NCI-H82 (cell line): ENCODE data around the gene MYT1.
A peak's percentile ranks its signal among the peaks of the same experiment; 100 is the strongest.
"Not testable (repeated sequence)": the region's sequence is repeated elsewhere in the genome, so short reads cannot be mapped to it uniquely, and the experiment has no call there.

Experiments
- DNase-seq: peaks from one replicate; lab custom pipeline; 2025; lab: John Stamatoyannopoulos, UW

The MYT1 gene

DNA sequence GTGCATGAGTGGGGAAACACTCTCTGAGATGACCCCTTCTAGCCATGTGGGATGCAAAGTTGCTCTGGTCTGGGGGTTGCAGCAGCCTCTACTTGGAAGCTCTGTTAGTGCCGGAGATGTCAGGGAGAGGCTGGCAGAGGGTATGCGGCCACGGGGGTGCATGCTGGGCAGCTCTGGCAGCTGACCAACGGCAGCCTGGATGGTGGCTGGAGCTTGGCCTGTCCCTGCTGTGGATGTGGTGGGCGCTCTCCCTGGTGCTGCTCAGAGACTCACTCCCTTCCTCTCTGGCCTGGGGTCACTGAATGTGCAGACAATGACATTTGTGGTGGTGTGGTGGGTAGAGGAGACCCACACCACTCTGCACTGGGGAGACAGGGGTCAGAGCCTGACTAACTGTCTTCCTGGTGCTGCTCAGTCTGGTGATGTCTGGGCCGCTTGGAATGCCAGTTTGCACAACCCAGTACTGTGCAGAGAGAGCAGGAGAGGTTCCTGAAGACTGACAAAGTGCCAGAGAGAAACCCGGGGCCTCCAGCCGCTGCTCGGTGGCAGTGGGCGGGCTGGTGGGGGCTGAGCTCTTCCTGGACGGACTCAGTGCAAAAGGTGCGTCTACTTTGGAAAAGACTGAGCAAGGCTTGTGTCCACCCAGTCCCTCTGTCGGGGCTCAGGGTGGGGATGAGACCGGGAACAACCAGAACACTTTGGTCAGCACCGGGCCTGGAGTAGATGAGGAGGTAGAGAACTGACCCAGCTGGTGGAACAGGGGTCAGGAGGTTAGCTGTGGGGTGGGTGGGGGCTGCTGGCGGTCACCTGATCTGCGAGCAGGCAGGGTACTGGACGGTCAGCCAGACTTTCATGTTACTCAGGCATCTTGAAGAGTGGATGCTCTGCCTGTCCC lies 2.7 kb downstream of the MYT1 start:
- no peak for DNase-seq

DNA sequence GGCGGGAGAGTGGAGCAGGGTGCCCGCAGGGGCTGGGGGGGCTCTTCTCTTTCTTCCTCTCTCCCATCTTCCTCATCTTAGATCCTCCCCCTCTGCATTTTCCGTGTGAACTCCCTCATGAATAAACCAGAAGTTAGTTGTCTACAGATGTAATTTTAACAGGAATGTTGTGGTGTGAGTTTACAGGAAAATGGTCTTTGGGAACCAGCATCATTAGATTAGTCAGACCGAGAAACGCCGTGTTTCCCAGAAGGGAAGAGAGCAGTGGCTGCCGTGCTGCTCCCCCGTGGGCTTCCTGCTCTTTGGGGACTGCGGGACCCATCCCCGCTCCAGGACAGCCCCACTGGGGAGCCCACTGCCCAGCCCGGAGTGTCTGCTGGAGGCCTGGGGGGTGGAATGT lies 3.4 kb downstream of the MYT1 start:
- DNase-seq, result peak; percentile 52

DNA sequence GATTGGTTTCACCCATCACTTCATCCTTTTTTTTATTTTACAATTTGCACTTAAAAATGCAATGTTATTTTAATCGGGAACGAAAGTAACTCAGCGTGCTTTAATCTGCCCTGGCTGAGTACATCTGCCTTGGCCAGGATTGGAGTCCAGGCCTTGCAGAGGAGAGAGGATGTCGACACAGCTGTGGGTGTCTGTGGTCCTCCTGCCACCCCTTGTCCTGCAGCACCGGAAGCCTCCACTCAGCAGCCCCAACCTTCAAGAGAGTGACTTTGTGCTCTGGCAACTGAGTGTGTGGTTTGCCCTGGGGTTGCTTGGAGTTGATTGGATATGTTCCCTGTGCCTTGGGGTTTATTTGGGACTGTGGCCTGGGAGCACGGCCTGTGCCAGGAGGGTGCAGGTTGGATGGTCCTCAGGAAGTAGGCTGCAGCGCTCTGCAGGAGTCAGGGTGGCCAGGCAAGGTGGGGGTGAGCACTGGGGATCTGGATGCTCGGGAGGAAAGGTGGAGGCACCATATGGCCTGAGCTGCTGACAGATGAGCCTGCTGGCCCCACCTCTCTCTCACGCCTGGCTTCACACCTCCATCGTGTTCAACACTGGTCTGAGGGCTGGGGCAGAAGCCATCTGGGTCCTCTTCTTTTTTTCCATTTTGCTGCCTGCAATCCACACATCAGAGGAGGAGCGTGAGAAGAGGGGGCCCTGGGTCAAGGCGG lies 4.3 kb downstream of the MYT1 start:
- DNase-seq, result peak; percentile 91

DNA sequence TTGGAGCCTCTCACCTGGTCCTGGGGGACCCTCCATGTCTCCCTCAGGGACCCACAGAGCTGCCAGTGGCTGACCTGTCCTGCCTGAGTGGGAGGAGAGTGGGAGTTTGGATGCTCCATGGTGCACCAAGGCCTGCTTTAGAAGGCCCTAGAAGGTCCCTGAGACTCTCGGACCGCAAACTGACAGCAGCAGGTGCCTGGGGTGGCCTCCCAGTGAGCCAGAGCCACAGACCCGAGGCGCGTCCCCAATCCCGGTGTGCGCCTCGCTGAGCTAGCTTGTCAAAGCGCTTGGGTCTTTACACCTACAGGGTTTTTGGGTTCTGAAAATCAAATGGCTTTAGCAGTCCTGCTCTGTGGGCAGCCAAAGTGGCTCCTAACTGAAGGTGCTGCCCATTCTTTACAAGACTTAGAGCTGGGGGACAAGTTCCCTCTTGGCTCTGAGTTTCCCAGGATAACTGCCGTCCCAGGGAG lies 4.9 kb downstream of the MYT1 start:
- no peak for DNase-seq

DNA sequence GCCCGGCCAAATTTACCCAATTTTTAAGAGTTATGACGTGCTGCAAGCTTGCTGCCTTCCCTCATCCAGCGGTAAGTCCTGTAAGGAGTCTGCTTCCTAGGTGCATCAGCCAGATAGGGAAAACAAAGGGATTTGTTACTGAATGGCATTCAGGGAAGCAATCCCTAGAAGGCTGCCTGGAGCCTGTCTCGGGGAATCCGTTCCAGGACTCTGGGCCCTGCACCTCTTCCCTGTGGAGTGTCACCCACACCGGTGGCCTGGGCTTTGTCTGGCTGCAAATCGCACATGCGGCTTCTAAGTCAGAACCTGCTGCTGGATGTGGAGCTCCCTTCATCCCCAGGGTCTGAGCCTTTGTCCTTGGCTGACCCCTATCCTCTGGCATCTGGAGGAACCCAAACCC lies 7.0 kb downstream of the MYT1 start:
- no peak for DNase-seq

DNA sequence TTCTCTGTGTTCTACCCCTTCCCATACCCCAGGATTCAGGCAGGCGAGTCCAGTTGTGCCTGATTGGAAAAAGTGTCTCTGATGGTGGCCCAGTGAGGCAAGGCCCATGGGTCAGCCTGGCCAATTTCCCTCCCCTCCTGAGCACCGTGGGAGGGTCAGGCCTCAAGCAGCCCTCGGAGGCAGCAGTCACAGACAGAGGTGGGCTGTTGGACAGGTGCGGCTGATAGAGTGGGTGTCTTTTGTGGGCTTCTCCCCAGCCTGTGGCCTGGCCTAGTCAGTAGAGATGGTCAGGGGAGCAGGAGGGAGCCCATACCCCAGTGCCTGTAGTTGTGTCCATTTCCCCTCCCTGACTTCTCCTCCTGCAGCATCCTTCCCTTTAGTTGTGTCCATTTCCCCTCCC lies 8.9 kb downstream of the MYT1 start:
- DNase-seq, result no peak

DNA sequence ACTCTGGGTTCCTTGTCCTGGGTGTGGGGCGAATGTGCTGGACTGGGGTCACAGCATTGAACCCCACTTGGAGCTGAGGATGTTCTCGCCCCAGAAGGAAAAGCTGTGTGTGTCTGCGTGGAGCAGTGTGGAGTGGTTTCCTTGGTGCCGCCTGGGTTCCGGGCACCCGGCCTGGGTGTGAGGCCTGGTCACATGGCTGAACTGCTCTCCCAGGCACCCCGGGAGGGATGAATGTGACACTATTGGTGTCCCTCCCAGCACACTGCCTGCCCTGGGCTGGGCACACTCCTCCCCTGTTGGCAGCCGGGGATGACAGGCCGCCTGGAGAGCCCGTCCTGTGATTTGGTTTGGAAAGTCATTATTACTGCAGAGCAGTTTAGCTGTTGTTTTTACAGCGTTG lies 12.3 kb downstream of the MYT1 start:
- DNase-seq, result no peak

DNA sequence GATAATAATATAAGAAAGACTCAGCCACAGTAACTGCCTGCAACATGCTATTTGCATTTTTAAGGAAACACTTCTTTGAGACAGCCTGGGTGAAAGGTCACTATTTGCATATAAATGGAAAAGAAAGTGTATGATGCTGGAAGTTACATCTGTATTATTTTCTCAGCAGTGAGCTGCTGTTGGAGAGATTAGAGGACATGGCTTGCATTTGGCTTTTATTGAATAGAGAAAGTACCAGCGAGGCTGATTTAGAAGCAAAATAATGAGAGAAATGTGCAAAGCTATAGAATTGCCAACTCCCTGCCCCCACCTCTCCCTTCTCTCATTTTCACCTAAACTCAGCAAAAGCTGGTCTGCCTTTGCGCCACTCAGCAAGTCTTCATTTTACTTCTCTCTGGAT lies 12.7 kb downstream of the MYT1 start:
- no peak for DNase-seq

DNA sequence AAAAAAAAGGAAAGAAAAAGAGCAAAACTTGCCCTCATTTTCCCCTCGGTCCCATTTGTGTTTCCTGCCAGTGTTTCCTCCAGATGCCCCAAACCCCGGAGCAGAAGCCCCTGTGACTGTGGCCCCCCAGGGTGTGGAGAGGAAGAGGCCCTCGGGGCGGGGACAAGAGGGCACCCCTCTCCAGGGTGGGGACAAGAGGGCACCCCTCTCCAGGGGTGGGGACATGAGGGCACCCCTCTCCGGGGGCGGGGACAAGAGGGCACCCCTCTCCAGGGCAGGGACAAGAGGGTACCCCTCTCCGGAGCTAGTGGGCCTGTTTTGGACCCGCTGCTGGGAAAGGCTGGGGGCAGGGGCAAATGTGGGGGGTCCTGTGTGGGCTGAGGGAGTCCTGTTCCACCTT lies 13.1 kb downstream of the MYT1 start:
- DNase-seq, result no peak

DNA sequence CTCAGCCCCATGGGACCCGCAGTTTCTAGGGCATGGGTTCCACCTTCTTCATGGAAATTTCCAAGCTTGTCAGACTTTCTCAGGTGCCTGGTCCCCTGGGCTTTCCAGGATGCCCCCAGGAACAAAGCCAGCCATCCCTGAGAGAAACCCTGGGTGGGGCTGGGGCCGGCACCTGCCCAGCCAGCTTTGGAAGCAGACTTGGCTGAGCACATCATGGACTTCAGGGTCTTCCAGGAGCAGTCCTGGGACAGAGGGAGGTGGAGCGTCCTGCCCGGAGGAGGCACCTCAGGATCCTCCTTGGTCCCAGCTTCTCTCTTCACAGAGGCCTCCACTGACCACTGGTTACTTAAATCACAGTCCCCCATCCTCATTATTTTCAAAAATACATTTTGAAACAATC lies 13.5 kb downstream of the MYT1 start:
- no peak for DNase-seq

DNA sequence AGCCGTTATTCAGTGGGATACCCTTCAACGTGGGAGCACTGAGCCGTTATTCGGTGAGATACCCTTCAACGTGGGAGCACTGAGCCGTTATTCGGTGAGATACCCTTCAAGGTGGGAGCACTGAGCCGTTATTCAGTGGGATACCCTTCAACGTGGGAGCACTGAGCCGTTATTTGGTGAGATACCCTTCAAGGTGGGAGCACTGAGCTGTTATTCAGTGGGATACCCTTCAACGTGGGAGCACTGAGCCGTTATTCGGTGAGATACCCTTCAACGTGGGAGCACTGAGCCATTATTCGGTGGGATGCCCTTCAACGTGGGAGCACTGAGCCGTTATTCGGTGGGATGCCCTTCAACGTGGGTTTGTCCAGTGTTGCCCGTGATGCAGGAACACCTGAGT lies 14.7 kb downstream of the MYT1 start:
- DNase-seq, result not testable (repeated sequence)

DNA sequence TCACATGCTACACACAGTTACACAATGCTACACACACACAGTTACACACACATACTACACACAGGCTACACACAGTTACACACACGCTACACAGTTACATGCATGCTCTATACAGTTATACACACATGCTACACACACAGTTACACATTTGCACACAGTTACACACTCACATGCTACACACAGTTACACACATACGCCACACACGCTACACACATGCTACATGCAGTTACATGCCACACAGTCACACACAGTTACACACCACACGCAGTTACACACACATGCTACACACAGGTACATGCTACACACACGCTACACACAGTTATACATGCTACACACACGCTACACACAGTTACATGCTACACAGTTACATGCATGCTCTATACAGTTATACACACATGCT lies 15.6 kb downstream of the MYT1 start:
- DNase-seq, result no peak

DNA sequence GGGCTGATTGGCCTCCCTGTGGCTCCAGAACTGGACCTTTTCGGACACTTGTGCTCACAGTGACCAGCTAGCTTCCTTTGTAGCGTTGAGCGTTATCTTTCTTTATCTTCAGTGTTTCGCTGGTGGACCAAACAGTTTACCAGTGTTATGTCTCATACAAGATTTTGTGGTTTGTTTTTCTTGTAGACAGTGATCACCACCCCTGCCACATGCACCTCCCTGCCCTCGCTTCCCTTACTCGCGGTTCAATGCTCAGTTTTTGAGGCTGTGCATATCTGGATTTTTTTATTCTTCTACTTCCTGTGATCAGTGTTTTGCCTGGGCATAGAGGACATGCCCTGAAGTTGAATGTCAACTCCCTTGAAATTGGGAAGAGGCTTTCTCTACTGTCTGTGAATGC lies 16.4 kb downstream of the MYT1 start:
- DNase-seq, result no peak

DNA sequence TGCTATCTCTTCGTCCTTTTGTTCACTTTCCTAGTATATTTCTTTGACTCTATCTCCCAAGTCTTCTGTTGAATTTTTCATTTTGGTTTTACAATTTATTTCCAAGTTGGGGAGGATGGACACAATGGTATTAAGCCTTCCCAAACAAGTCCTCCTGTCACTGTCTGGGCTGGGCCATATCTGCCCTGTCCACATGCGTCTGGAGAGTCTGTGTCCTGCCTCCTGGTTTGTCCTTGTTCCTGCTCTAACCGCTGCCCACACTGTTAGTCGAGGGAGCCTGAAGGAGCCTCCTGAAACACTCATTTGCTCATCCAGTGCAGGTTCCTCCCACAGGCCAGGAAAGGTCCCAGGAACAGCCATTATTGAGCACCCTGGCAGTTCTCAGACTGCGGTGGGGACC lies 17.1 kb downstream of the MYT1 start:
- no peak for DNase-seq

DNA sequence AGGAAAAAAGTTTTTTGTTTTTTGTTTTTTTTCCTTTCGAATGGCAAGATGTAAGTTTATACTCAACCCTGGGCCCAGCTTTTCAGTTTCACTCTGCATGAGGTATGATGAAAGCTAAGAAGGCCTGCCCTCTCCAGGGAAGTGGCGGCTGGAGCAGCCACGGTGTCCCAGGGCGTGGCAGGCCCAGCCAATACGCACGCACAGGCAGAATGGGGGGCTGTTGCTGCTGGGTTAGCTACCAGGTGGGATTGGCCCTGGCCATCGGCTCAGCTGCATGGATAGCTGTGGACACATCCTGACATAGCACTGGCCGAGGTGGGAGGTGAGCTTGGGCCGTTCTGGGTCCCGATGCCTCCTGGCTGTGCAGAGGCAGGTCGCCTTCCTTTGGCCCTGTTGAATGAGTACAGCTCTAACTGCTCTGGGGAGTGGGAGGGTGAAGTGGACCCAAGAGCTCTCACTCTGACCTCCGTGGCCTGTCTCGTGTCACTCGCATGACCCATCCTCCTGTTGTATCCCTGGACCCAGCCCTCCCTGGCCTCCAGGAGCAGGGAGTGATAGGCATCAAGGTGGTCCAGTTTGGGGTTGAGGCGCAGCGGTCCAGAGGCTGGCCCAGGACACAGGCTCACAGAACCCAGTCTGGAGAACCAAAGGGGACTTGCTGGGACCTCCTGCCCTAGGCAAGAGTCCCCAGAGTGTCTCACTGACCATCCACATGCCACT lies 18.1 kb downstream of the MYT1 start:
- DNase-seq, result no peak

DNA sequence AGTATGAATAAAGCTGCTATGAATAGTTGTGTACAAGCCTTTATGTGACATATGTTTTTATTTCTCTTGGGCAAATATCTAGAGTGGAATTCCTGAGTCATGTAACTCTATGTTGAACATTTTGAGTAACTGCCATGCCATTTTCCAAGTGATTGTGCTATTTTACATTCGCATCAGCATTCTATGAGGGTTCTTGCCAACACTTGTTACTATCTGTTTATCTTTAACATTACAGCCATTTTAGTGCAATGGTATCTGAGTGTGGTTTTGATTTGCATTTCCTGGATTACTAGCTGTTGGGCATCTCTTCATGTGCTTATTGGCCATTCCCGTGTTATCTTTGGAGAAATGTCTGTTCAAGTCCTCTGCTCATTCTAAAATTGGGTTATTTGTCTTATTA lies 19.1 kb downstream of the MYT1 start:
- DNase-seq, result no peak

DNA sequence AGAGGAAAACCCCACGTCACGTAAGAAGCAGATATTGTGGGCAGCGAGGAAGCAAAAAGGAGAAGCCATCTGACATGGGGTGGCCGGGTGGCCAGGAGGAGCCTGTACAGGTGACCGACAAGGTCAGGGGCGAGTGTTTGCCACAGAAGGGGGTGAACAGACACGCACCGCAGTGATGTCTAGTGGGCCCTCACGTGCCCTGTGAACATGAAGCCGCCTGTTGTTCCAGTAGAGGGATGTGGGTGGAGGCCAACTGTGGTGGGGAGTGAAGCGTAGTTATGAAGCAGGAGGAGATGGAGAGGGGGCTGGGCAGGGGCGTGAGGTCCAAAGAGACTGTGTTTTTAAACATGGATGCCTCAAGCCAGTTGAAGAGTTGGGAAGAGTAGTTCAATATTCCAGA lies 20.5 kb downstream of the MYT1 start:
- DNase-seq, result no peak

DNA sequence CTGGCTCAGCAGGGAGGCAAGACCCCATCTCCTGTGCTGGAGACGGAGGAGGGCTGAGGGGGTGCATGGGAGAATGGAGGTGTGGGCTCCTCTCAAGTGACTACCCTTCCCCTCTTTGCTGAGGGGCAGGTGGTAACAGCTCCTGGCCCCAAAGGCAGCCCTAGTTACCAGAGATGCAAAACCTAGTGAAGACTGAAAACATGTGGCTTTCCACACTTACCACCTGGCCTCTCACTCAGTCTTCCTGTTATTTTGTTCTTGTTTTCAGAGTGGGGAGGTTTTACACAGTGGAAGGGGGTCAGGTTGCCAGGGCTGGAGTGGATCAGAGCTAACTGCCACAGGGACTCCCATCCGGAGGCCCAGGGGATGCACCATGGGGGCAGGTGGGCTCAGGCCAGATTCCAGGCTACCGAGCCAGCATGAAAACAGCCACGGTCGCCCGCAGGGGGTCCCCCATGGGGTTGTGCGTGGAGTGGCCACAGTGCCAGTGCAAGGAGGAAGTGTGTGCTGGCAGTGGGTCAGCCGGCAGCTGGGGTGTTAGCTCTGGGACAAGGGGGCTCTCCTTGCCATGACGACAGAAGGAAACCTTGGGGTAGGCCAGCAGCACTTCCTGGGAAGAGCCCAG lies 21.1 kb downstream of the MYT1 start:
- DNase-seq, result no peak

DNA sequence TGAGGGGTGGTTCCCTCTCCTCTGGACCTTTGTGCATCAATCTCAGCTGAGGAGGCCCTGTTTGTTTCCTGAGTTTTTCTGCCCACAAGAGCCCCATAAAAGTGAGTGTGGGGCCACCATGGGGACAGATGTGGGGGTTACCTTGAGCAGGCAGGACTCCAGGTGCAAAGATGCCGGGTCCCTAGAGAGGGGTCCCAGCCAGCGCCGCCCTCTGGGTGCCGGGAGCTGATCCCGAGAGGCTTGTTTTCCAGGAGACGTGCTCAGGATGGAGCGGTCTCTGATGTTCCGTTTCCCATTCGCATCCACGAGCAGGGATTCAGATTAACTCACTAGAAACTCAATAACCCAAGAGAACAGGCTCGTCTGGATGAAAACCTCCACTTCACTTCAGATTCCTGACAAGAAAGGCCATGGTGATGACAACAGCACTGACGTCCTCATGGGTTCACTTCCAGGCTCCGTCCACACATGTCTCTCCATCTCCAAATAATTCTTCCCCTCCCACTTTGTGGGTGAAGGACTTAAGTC lies 21.9 kb downstream of the MYT1 start:
- no peak for DNase-seq

DNA sequence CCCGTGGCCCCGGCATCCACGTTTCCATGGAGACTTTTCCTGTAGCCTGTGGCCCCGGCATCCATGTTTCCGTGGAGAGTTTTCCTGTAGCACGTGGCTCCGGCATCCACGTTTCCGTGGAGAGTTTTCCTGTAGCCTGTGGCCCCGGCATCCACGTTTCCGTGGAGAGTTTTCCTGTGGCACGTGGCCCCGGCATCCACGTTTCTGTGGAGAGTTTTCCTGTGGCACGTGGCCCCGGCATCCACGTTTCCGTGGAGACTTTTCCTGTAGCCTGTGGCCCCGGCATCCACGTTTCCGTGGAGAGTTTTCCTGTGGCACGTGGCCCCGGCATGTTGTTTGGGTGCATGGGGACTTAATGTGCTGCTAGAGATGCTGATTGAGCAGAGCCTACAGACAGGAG lies 23.0 kb downstream of the MYT1 start:
- DNase-seq, result not testable (repeated sequence)

DNA sequence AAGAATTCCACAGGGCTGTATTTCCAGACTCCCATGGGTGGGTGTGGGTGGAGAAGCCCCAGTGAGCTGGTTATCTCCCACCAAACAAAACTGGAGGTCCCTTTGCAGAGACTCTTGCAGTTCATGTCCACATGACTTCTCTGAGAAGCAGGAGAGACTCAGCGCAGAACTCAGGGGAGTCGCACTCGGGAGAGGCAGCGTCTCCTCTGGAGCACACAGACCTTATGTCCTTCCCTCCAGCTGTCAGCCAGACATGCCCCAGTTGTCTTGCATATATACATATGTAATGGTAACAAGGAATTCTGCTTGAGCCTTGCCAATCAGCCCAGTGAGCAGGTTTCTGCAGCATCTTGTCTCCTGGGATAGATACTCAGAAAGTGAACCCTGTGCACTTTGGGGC lies 23.8 kb downstream of the MYT1 start:
- DNase-seq, result peak; percentile 70
